AG04450 (cell line): ENCODE results near the gene PPP1R3F. TPM values are rescaled to one million over a fixed set of nuclear protein-coding genes. Genes with fewer than 3 reads are reported as not detected.

Experiments
- CTCF ChIA-PET: fragments of 300-600, 350-600 bp; formaldehyde crosslinking; extraction: SDS; loops from one replicate; lab custom pipeline; 2022; ENCODE audit warnings: antibody characterized with exemption, inconsistent platforms; lab: Charles Lee
- POLR2A ChIA-PET: fragments of 350-600 bp; formaldehyde crosslinking; extraction: SDS; loops from one replicate; lab custom pipeline; 2021; ENCODE audit warnings: antibody characterized with exemption, inconsistent platforms; lab: Yijun Ruan, JAX
- DNase-seq: peaks from one replicate; pipeline ENCODE4 v3.0.0-alpha.2; 2011; ENCODE audit warnings: low read depth, low spot score
- H3K27ac ChIP-seq: one replicate; pipeline ENCODE4 v1.5.1; 2012; ENCODE audit warnings: low read depth, low read length, control low read depth
- H3K27me3 ChIP-seq: one replicate; pipeline ENCODE4 v1.6.0; 2012; ENCODE audit warnings: low read length; ENCODE audit not compliant: control insufficient read depth, insufficient read depth
- H3K4me3 ChIP-seq: 2 replicates; pipeline ENCODE4 v1.5.1; 2011; ENCODE audit warnings: mild to moderate bottlenecking, low read depth, low read length, control low read depth
- H3K9me3 ChIP-seq: 2 replicates; pipeline ENCODE4 v1.5.1; 2012; ENCODE audit warnings: low read length; ENCODE audit not compliant: control insufficient read depth, insufficient read depth
- polyA plus RNA-seq: library from polyadenylated mRNA; depleted of rRNA; stranded (reverse); fragments of >200 nt; gene quantifications from 2 replicates; pipeline ENCODE4 v1.2.3, GENCODE V29; 2011
- TF ChIP-seq, protein P1 (sequence below): IDR thresholded peaks from 2 replicates; pipeline ENCODE4 v1.5.1; 2011; ENCODE audit warnings: low read depth, low read length, control low read depth, inconsistent platforms

Gene PPP1R3F
- polyA plus RNA-seq, 1 experiment = 1.1 TPM

DNA sequence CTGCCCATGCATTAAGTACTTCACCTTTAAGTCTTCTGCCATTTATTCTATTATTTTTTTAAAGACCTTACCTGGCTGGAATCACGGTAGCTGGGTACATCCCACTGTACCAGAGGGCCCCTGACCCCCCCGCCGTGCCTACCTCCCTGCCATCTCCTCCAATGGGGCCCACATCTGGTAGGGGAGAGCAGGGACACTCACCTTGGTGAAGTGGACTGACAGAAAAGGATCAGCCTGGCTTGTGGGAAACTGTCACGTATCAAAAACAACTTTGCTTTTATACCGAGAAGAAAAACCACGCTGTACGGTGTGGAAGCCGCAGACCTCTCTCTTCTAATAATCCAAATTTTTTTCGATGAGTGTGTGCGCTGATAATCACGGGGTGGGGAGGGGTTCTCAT is 5.1 kb upstream of the PPP1R3F start, which contains the start of gene FOXP3:
FOXP3 (minus strand) TSS at position 251 of the 400 bp plus-strand sequence. CDS start 6,205 bp downstream, outside the sequence.
- TF ChIP-seq, protein P1, sequence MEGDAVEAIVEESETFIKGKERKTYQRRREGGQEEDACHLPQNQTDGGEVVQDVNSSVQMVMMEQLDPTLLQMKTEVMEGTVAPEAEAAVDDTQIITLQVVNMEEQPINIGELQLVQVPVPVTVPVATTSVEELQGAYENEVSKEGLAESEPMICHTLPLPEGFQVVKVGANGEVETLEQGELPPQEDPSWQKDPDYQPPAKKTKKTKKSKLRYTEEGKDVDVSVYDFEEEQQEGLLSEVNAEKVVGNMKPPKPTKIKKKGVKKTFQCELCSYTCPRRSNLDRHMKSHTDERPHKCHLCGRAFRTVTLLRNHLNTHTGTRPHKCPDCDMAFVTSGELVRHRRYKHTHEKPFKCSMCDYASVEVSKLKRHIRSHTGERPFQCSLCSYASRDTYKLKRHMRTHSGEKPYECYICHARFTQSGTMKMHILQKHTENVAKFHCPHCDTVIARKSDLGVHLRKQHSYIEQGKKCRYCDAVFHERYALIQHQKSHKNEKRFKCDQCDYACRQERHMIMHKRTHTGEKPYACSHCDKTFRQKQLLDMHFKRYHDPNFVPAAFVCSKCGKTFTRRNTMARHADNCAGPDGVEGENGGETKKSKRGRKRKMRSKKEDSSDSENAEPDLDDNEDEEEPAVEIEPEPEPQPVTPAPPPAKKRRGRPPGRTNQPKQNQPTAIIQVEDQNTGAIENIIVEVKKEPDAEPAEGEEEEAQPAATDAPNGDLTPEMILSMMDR = no peak
- Histone ChIP-seq H3K27ac (no peak within 1 kb of the TSS), H3K9me3 (no peaks in the 10 kb centered on the region), H3K4me3 (no peak within 1 kb of the TSS), H3K27me3 (peaks cover 2% of the 10 kb centered on the region)
- ChIA-PET CTCF (no interaction called here), POLR2A (no interaction called here)
- no peak for DNase-seq

DNA sequence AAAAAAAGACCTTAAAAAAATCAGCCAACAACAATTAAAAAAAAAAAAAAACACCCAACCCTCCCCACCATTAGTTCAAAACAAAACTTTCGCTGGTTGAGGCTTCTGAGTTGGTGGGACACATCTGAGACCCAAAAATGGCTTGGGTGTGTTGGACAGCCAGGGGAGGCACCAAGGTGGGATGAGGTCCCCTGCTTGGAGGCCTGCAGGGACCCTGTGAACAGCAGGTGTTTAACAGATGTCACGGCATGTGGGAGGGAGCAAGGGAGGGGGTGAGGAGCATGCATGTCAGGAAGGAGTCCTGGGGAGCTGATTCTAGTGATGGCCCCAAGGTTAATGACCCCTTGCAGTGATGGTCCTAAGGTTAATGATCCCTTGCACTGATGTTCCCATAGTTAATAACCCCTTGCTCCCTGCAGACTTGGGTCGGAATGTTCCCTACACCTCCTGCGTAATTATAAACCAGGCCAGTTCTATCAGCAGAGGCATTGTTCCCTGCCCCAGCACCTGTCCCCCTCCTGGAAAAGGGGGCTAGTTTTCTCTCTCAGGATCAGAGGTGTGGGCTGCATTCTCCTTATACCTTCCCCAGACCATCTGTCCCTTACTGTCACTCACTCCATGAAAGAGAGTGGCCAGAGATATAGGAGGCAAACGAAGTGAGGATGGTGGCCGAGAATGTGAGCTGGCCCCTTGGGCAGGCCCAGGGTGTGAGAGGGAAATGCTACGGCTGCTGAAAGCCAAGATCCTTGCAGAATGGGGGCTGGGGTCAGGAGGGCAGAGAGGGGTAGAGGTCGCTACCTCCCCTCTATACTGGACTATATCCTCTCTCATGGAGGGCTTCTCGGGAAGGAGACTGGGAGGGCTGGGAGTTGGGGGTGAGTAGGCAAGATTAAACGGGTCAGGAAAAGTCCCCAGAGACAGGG is 2.8 kb upstream of the PPP1R3F start:
- CTCF ChIA-PET = no interaction called here
- Histone ChIP-seq H3K27me3 (peaks cover 2% of the 10 kb centered on the region), H3K27ac (no peak overlapping the region), H3K4me3 (no peak overlapping the region), H3K9me3 (peaks cover 4% of the 10 kb centered on the region; the same call in 1 of the 2 replicates)
- DNase-seq = no peak
- TF ChIP-seq, protein P1 = no peak
- POLR2A ChIA-PET = no interaction called here

DNA sequence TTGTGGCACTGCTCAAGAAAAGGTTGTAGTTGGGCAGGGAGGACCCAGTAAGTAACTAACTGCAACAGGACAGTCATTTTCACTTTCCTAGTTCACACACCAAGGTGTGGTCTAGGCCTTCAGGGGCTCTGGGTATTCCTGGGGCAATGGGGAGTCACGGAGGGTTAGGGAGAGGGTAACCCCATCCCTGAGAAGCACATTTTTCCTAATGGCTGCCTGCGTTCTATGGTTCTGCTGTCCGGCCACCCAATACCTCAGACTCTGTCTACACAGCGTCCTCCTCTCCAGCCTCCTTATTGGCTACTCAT is 937 bp upstream of the PPP1R3F start:
- TF ChIP-seq, protein P1 = no peak
- peaks cover 4% of the 10 kb centered on the region; the same call in 1 of the 2 replicates for H3K9me3 ChIP-seq
- ChIA-PET CTCF (interaction anchor here (0.5 to 1.9 kb wide), 3 partner anchors 76 to 488 kb away, joined by 3 to 8 read pairs (median 5); no protein-coding TSS in a partner anchor), POLR2A (interaction anchor here (0.6 to 1.1 kb wide), 3 partner anchors 12 to 78 kb away, joined by 4 to 8 read pairs (median 4); no protein-coding TSS in a partner anchor)
- H3K27me3 ChIP-seq = peaks cover 2% of the 10 kb centered on the region
- H3K27ac ChIP-seq = peak overlapping the region; percentile 70
- H3K4me3 ChIP-seq = peak overlapping the region; percentile 61
- no peak for DNase-seq

GRCh38 chrX:49269010-49269766 is 405 bp upstream of the PPP1R3F start:
- TF ChIP-seq, protein P1 = no peak
- H3K9me3 ChIP-seq = peaks cover 4% of the 10 kb centered on the region; the same call in 1 of the 2 replicates
- H3K4me3 ChIP-seq = peak overlapping the region; percentile 74
- ChIA-PET CTCF (interaction anchor here (0.5 to 1.9 kb wide), 4 partner anchors 20 to 488 kb away, joined by 3 to 8 read pairs (median 4); no protein-coding TSS in a partner anchor), POLR2A (interaction anchor here (0.6 to 1.1 kb wide), 3 partner anchors 13 to 78 kb away, joined by 4 to 8 read pairs (median 4); no protein-coding TSS in a partner anchor)
- H3K27me3 ChIP-seq = peaks cover 2% of the 10 kb centered on the region
- H3K27ac ChIP-seq = peak overlapping the region; percentile 96
- peak; percentile 95 for DNase-seq
